Measurements from ENCODE around the gene HMGN3.

HMGN3 gene

DNA sequence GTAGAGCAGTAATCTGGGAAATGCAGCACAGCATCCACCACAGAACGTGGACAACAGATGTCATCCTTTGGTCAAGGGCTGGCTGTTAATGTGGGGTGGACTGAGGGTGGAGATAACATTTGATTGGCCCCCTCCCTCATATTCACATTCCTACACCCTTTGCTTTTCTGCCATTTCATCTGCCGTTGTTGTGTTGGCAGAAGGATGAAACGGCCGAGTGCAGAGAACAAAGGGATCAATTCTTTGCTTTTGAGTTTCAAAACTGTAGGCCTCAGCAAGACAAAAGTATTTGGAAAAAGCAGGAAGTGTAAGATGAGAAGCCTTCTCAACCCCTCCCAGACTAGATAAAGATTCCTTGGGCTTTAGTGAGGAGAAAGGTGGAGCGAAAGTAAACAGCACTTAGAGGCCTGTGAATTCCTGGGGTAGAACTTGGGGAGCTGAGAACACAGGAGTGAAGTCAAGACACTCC is 82.2 kb downstream of the HMGN3 start:
- TF ChIP-seq, protein P1, sequence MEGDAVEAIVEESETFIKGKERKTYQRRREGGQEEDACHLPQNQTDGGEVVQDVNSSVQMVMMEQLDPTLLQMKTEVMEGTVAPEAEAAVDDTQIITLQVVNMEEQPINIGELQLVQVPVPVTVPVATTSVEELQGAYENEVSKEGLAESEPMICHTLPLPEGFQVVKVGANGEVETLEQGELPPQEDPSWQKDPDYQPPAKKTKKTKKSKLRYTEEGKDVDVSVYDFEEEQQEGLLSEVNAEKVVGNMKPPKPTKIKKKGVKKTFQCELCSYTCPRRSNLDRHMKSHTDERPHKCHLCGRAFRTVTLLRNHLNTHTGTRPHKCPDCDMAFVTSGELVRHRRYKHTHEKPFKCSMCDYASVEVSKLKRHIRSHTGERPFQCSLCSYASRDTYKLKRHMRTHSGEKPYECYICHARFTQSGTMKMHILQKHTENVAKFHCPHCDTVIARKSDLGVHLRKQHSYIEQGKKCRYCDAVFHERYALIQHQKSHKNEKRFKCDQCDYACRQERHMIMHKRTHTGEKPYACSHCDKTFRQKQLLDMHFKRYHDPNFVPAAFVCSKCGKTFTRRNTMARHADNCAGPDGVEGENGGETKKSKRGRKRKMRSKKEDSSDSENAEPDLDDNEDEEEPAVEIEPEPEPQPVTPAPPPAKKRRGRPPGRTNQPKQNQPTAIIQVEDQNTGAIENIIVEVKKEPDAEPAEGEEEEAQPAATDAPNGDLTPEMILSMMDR (IDR thresholded peaks at IDR 0.05; ENCODE audit: low read length, missing control alignments), result no peak
- DNase-seq (ENCODE audit: low read depth), result no peak
- no peak overlapping the region for H3K4me3 ChIP-seq (replicated peaks; ENCODE audit: low read depth, low read length)
